PC-3 (cell line): ENCODE data around the gene IQSEC1. TPM values are rescaled to one million over a fixed set of nuclear protein-coding genes. Genes with fewer than 3 reads are reported as not detected.

ENCODE experiments used
- ATAC-seq: fragments of 200-7000 bp; cut with Tn5 transposase; 2 replicates; pipeline ENCODE4 v1.9.1; 2020; ENCODE audit warnings: mild to moderate bottlenecking, moderate library complexity
- BruUV-seq: library from RNA; stranded (reverse); fragments of 400-500 nt; replicated peaks from 2 replicates; lab custom pipeline; 2021; lab: Mats Ljungman, UMichigan
- CTCF ChIA-PET: fragments of 300-600 bp; sonication (Branson Sonifier 250); formaldehyde crosslinking; loops from one replicate; lab custom pipeline; 2022; ENCODE audit warnings: antibody characterized with exemption; lab: Charles Lee
- POLR2A ChIA-PET: fragments of 300-600 bp; sonication (Branson Sonifier 250); formaldehyde crosslinking; loops from one replicate; lab custom pipeline; 2022; ENCODE audit warnings: antibody characterized with exemption; ENCODE audit not compliant: unreplicated experiment; lab: Charles Lee
- DNase-seq: peaks from one replicate; pipeline ENCODE4 v3.0.0-alpha.2; 2015
- H2AFZ ChIP-seq: fragments of 300-600 bp; sonication (generic); 2 replicates; pipeline ENCODE4 v1.6.0; 2016; ENCODE audit warnings: antibody characterized with exemption, low read length
- H3F3A ChIP-seq: fragments of 300-600 bp; sonication (generic); one replicate; pipeline ENCODE4 v1.6.0; 2017; ENCODE audit warnings: antibody characterized with exemption, low read length, control low read depth, mild to moderate bottlenecking; ENCODE audit not compliant: unreplicated experiment
- H3K27ac ChIP-seq: fragments of 300-600 bp; sonication (generic); 2 replicates; pipeline ENCODE4 v1.5.1; 2016; ENCODE audit warnings: mild to moderate bottlenecking, low read length
- H3K27me3 ChIP-seq: fragments of 300-600 bp; sonication (generic); 2 replicates; pipeline ENCODE4 v1.6.1; 2016; ENCODE audit warnings: low read length, mixed read lengths
- H3K36me3 ChIP-seq: fragments of 300-600 bp; sonication (generic); 2 replicates; pipeline ENCODE4 v1.6.1; 2016; ENCODE audit warnings: low read depth, mixed run types, low read length, mixed read lengths
- H3K4me1 ChIP-seq: fragments of 300-600 bp; sonication (generic); 2 replicates; pipeline ENCODE4 v1.5.1; 2016; ENCODE audit warnings: low read length; ENCODE audit not compliant: insufficient read depth
- H3K4me2 ChIP-seq: fragments of 300-600 bp; sonication (generic); 2 replicates; pipeline ENCODE4 v1.6.0; 2016; ENCODE audit warnings: low read length
- H3K4me3 ChIP-seq: fragments of 300-600 bp; sonication (generic); 2 replicates; pipeline ENCODE4 v1.5.1; 2016; ENCODE audit warnings: mild to moderate bottlenecking, low read length, mixed read lengths
- H3K79me2 ChIP-seq: fragments of 300-600 bp; sonication (generic); 2 replicates; pipeline ENCODE4 v1.6.1; 2017; ENCODE audit warnings: low read length, mixed read lengths
- H3K9ac ChIP-seq: fragments of 300-600 bp; sonication (generic); 2 replicates; pipeline ENCODE4 v1.6.0; 2016; ENCODE audit warnings: mild to moderate bottlenecking, low read length
- H3K9me2 ChIP-seq: fragments of 300-600 bp; sonication (generic); replicated peaks from 2 replicates; pipeline ENCODE4 v1.6.1; 2016; ENCODE audit warnings: mixed run types, low read length, mixed read lengths
- H3K9me3 ChIP-seq: fragments of 300-600 bp; sonication (generic); 2 replicates; pipeline ENCODE4 v1.6.1; 2016; ENCODE audit warnings: low read length, mixed read lengths
- H4K20me1 ChIP-seq: fragments of 300-600 bp; sonication (generic); 2 replicates; pipeline ENCODE4 v1.6.1; 2016; ENCODE audit warnings: low read length, mixed read lengths
- CTCF ChIP-seq: fragments of 300-600 bp; sonication (generic); conservative IDR thresholded peaks from 2 replicates; pipeline ENCODE4 v1.5.1; 2017; ENCODE audit warnings: antibody characterized with exemption, low read depth, mild to moderate bottlenecking, low read length
- EZH2 ChIP-seq: fragments of 300-600 bp; sonication (generic); IDR thresholded peaks from one replicate; pipeline ENCODE4 v1.6.1; 2017; ENCODE audit warnings: antibody characterized with exemption, mild to moderate bottlenecking, low read length; ENCODE audit not compliant: unreplicated experiment
- EZH2phosphoT487 ChIP-seq: fragments of 300-600 bp; sonication (generic); IDR thresholded peaks from 2 replicates; pipeline ENCODE4 v1.6.1; 2018; ENCODE audit warnings: mild to moderate bottlenecking, antibody characterized with exemption, low read length, borderline replicate concordance
- intact Hi-C: fragments of 100-400 bp; cut with micrococcal nuclease; formaldehyde crosslinking; loops from 2 replicates; pipeline ENCODE4 v1.9.0; 2023
- total RNA-seq: library from RNA; depleted of rRNA; stranded (reverse); fragments of >200 nt; gene quantifications from 2 replicates; pipeline ENCODE4 v1.2.3, GENCODE V29; 2014

The IQSEC1 gene
- total RNA-seq, 1 experiment from 2014 or later: 37.9 TPM

GRCh38 chr3:12911881-12912415 lies 161.3 kb downstream of the IQSEC1 start:
- ChIA-PET POLR2A (no interaction called here), CTCF (no interaction called here)
- H3K9me3 ChIP-seq: no peaks in the 10 kb centered on the region
- no TSS peak for BruUV-seq
- no peaks in the 10 kb centered on the region for H3F3A ChIP-seq
- DNase-seq: no peak
- intact Hi-C loops: no loop called here
- no peak overlapping the region for H3K9ac ChIP-seq
- H3K79me2 ChIP-seq: no peaks in the 10 kb centered on the region
- H3K4me2 ChIP-seq: no peak overlapping the region
- H3K27ac ChIP-seq: no peak overlapping the region
- H3K9me2 ChIP-seq: no peaks in the 10 kb centered on the region
- H3K4me1 ChIP-seq: no peaks in the 10 kb centered on the region
- peaks cover 7% of the 10 kb centered on the region; the same call in 1 of the 2 replicates for H3K36me3 ChIP-seq
- TF ChIP-seq CTCF (no peak), EZH2 (no peak), EZH2phosphoT487 (no peak)
- H3K27me3 ChIP-seq: no peaks in the 10 kb centered on the region
- no peaks in the 10 kb centered on the region for H4K20me1 ChIP-seq
- no peak overlapping the region for H3K4me3 ChIP-seq
- H2AFZ ChIP-seq: no peak overlapping the region
- ATAC-seq: no peak

GRCh38 chr3:12910356-12911099 lies 162.7 kb downstream of the IQSEC1 start:
- Histone ChIP-seq H3K4me2 (no peak overlapping the region), H3K9me2 (no peaks in the 10 kb centered on the region), H3K27me3 (no peaks in the 10 kb centered on the region), H3F3A (no peaks in the 10 kb centered on the region), H2AFZ (no peak overlapping the region), H3K79me2 (no peaks in the 10 kb centered on the region), H3K27ac (no peak overlapping the region), H3K36me3 (peaks cover 19% of the 10 kb centered on the region; the same call in 1 of the 2 replicates), H4K20me1 (no peaks in the 10 kb centered on the region), H3K4me3 (no peak overlapping the region), H3K9ac (no peak overlapping the region), H3K9me3 (no peaks in the 10 kb centered on the region), H3K4me1 (no peaks in the 10 kb centered on the region)
- POLR2A ChIA-PET: no interaction called here
- no TSS peak for BruUV-seq
- no peak for DNase-seq
- intact Hi-C loops: no loop called here
- ATAC-seq: no peak
- TF ChIP-seq EZH2phosphoT487 (no peak), CTCF (no peak), EZH2 (no peak)
- CTCF ChIA-PET: no interaction called here

- ChIA-PET CTCF (no interaction called here), POLR2A (no interaction called here)
- intact Hi-C loops: no loop called here
- no peaks in the 10 kb centered on the region for H4K20me1 ChIP-seq
- no peaks in the 10 kb centered on the region for H3K27me3 ChIP-seq
- H3K79me2 ChIP-seq: no peaks in the 10 kb centered on the region
- H3K27ac ChIP-seq: no peak overlapping the region
- no peak overlapping the region for H3K9ac ChIP-seq
- H3K36me3 ChIP-seq: peaks cover 19% of the 10 kb centered on the region
- no peak overlapping the region for H2AFZ ChIP-seq
- TF ChIP-seq EZH2phosphoT487: no peak
- TF ChIP-seq EZH2: no peak
- no peak for TF ChIP-seq CTCF
- no TSS peak for BruUV-seq
- H3F3A ChIP-seq: no peaks in the 10 kb centered on the region
- H3K4me1 ChIP-seq: no peaks in the 10 kb centered on the region
- no peak overlapping the region for H3K4me2 ChIP-seq
- H3K9me2 ChIP-seq: no peaks in the 10 kb centered on the region
- ATAC-seq (no peak), DNase-seq (no peak)
- no peak overlapping the region for H3K4me3 ChIP-seq
- H3K9me3 ChIP-seq: no peaks in the 10 kb centered on the region
These were observed 163.5 kb downstream of the IQSEC1 start for GRCh38 chr3:12909710-12910109.
